H9 (cell line): ENCODE data around the gene ANKRD29. TPM values are rescaled to one million over a fixed set of nuclear protein-coding genes. Genes with fewer than 3 reads are reported as not detected.

Experiments
- DNase-seq: peaks from one replicate; pipeline ENCODE4 v3.0.0-alpha.2; 2017
- H2AFZ ChIP-seq: one replicate; pipeline ENCODE4 v1.6.1; 2013; ENCODE audit warnings: mild to moderate bottlenecking, low read length, control low read depth, moderate library complexity
- H2AK5ac ChIP-seq: 2 replicates; pipeline ENCODE4 v1.6.1; 2013; ENCODE audit warnings: low read length, control low read depth, mixed read lengths; ENCODE audit not compliant: insufficient read length
- H2BK120ac ChIP-seq: one replicate; pipeline ENCODE4 v1.6.1; 2013; ENCODE audit warnings: low read depth, mild to moderate bottlenecking, low read length, control low read depth, inconsistent platforms; ENCODE audit not compliant: poor library complexity, severe bottlenecking
- H2BK12ac ChIP-seq: 2 replicates; pipeline ENCODE4 v1.6.1; 2013; ENCODE audit warnings: low read length, control low read depth, mixed read lengths, low read depth; ENCODE audit not compliant: insufficient read length
- H2BK15ac ChIP-seq: 2 replicates; pipeline ENCODE4 v1.6.1; 2013; ENCODE audit warnings: low read depth, low read length, control low read depth
- H2BK20ac ChIP-seq: one replicate; pipeline ENCODE4 v1.6.1; 2013; ENCODE audit warnings: low read depth, mild to moderate bottlenecking, low read length, control low read depth, inconsistent platforms; ENCODE audit not compliant: poor library complexity, severe bottlenecking
- H2BK5ac ChIP-seq: 2 replicates; pipeline ENCODE4 v1.6.1; 2013; ENCODE audit warnings: low read length, control low read depth, mixed read lengths; ENCODE audit not compliant: insufficient read length
- H3K14ac ChIP-seq: 2 replicates; pipeline ENCODE4 v1.6.1; 2013; ENCODE audit warnings: low read length, control low read depth; ENCODE audit not compliant: insufficient read depth
- H3K18ac ChIP-seq: 2 replicates; pipeline ENCODE4 v1.6.1; 2013; ENCODE audit warnings: low read depth, mild to moderate bottlenecking, mixed read lengths, low read length, control low read depth; ENCODE audit not compliant: insufficient read length
- H3K23ac ChIP-seq: 2 replicates; pipeline ENCODE4 v1.6.1; 2013; ENCODE audit warnings: low read length, control low read depth, mixed read lengths, low read depth; ENCODE audit not compliant: insufficient read length
- H3K23me2 ChIP-seq: 2 replicates; pipeline ENCODE4 v1.6.1; 2013; ENCODE audit warnings: low read depth, mild to moderate bottlenecking, mixed read lengths, low read length, control low read depth; ENCODE audit not compliant: insufficient read length, poor library complexity, severe bottlenecking
- H3K27ac ChIP-seq: 2 replicates; pipeline ENCODE4 v1.5.1; 2013; ENCODE audit warnings: low read length, control low read depth, mixed read lengths, low read depth; ENCODE audit not compliant: insufficient read length
- H3K27me3 ChIP-seq: 2 replicates; pipeline ENCODE4 v1.6.1; 2013; ENCODE audit warnings: low read length, control low read depth, inconsistent platforms; ENCODE audit not compliant: insufficient read depth
- H3K4ac ChIP-seq: 2 replicates; pipeline ENCODE4 v1.6.1; 2013; ENCODE audit warnings: low read depth, mild to moderate bottlenecking, control low read depth, inconsistent platforms, low read length, moderate library complexity
- H3K4me1 ChIP-seq: 2 replicates; pipeline ENCODE4 v1.6.1; 2013; ENCODE audit warnings: low read length, control low read depth, inconsistent platforms; ENCODE audit not compliant: insufficient read depth
- H3K4me2 ChIP-seq: 2 replicates; pipeline ENCODE4 v1.6.1; 2013; ENCODE audit warnings: low read length, control low read depth, mixed read lengths; ENCODE audit not compliant: insufficient read length, insufficient read depth
- H3K56ac ChIP-seq: 2 replicates; pipeline ENCODE4 v1.6.1; 2013; ENCODE audit warnings: low read depth, mild to moderate bottlenecking, mixed read lengths, low read length, control low read depth; ENCODE audit not compliant: insufficient read length
- H3K79me1 ChIP-seq: 2 replicates; pipeline ENCODE4 v1.6.1; 2013; ENCODE audit warnings: low read depth, mild to moderate bottlenecking, moderate library complexity, low read length, control low read depth, inconsistent platforms; ENCODE audit not compliant: insufficient read depth, poor library complexity, severe bottlenecking
- H3K79me2 ChIP-seq: 2 replicates; pipeline ENCODE4 v1.6.1; 2013; ENCODE audit warnings: low read length, control low read depth, inconsistent platforms; ENCODE audit not compliant: insufficient read depth
- H3K9ac ChIP-seq: 2 replicates; pipeline ENCODE4 v1.6.1; 2013; ENCODE audit warnings: low read length, control low read depth, mixed read lengths; ENCODE audit not compliant: insufficient read length; ENCODE audit errors: extremely low read depth
- H3K9me3 ChIP-seq: one replicate; pipeline ENCODE4 v1.6.1; 2013; ENCODE audit warnings: low read depth, low read length, inconsistent platforms; ENCODE audit not compliant: control insufficient read depth
- H3T11ph ChIP-seq: one replicate; pipeline ENCODE4 v1.6.1; 2013; ENCODE audit warnings: mild to moderate bottlenecking, low read length, control low read depth, inconsistent platforms
- H4K20me1 ChIP-seq: one replicate; pipeline ENCODE4 v1.6.1; 2013; ENCODE audit not compliant: control insufficient read depth, insufficient read length, insufficient read depth
- H4K5ac ChIP-seq: 2 replicates; pipeline ENCODE4 v1.6.1; 2013; ENCODE audit warnings: low read depth, mild to moderate bottlenecking, mixed read lengths, low read length, control low read depth; ENCODE audit not compliant: insufficient read length
- H4K8ac ChIP-seq: replicated peaks from 2 replicates; pipeline ENCODE4 v1.6.1; 2013; ENCODE audit warnings: low read length, control low read depth, mixed read lengths, low read depth; ENCODE audit not compliant: insufficient read length
- H4K91ac ChIP-seq: 2 replicates; pipeline ENCODE4 v1.6.1; 2013; ENCODE audit warnings: low read depth, mild to moderate bottlenecking, moderate library complexity, mixed read lengths, low read length, control low read depth; ENCODE audit not compliant: insufficient read length
- H3K27ac Mint-ChIP-seq, 3 experiments: 2 replicates in 2 of 3; 3 replicates in 1 of 3; pipeline ENCODE4 v1.8.0; 2020 to 2021; ENCODE audit warnings: mixed read lengths in 3 of 3, mild to moderate bottlenecking in 1 of 3, moderate library complexity in 1 of 3
- H3K27me3 Mint-ChIP-seq: 2 replicates; pipeline ENCODE4 v1.8.0; 2021; ENCODE audit warnings: low read depth, mild to moderate bottlenecking, moderate library complexity, mixed read lengths
- H3K36me3 Mint-ChIP-seq, 3 experiments: 2 replicates in 2 of 3; 3 replicates in 1 of 3; pipeline ENCODE4 v1.8.0; 2020 to 2021; ENCODE audit warnings: low read depth in 3 of 3, mixed read lengths in 3 of 3; ENCODE audit not compliant: insufficient read depth in 1 of 3
- H3K4me1 Mint-ChIP-seq, 2 experiments: 2 replicates each; pipeline ENCODE4 v1.8.0; 2020; ENCODE audit warnings: mixed read lengths in 2 of 2
- H3K4me3 Mint-ChIP-seq, 2 experiments: 2 replicates in 1 of 2; 3 replicates in 1 of 2; pipeline ENCODE4 v1.8.0; 2020 to 2021; ENCODE audit warnings: mild to moderate bottlenecking in 2 of 2, mixed read lengths in 2 of 2, moderate library complexity in 1 of 2
- H3K9me3 Mint-ChIP-seq, 2 experiments: 2 replicates in 1 of 2; 3 replicates in 1 of 2; pipeline ENCODE4 v1.8.0; 2020; ENCODE audit warnings: mild to moderate bottlenecking in 2 of 2, mixed read lengths in 2 of 2, moderate library complexity in 1 of 2
- CTCF ChIP-seq: fragments of 200-600 bp; sonication (generic); conservative IDR thresholded peaks from 3 replicates; pipeline ENCODE4 v1.8.0; 2021; ENCODE audit warnings: antibody characterized with exemption, mild to moderate bottlenecking
- WGBS: extraction: QIAGEN DNeasy Blood & Tissue Kit; methylation state at CpG from one replicate; pipeline ENCODE4 v1.1.7; 2013; ENCODE audit warnings: missing lambda C conversion rate, low lambda C conversion rate, mixed read lengths; ENCODE audit not compliant: insufficient read length; ENCODE audit errors: extremely low coverage; 5-methylcytosine and 5-hydroxymethylcytosine counted together
- total RNA-seq: library from RNA; stranded (reverse); gene quantifications from 2 replicates; pipeline ENCODE4 v1.2.1, GENCODE V29; 2021

ANKRD29 gene
- total RNA-seq, 1 experiment from 2014 or later, result 2.1 TPM

- no peak overlapping the region for H2AK5ac ChIP-seq
- peaks cover 4% of the 10 kb centered on the region for H3K79me1 ChIP-seq
- H4K91ac ChIP-seq, result no peak overlapping the region
- no peak overlapping the region for H4K5ac ChIP-seq
- no peak overlapping the region for H3K14ac ChIP-seq
- no peak overlapping the region for H4K8ac ChIP-seq
- peaks cover 6% of the 10 kb centered on the region for H3K23me2 ChIP-seq
- no peak for DNase-seq
- no CpG with 5 or more reads among the region's 6 CpGs for WGBS
- H3K4ac ChIP-seq, result no peak overlapping the region
- no peak overlapping the region for H2BK120ac ChIP-seq
- no peak overlapping the region for H3K23ac ChIP-seq
- H3K4me2 ChIP-seq, result no peak overlapping the region
- H2BK12ac ChIP-seq, result no peak overlapping the region
- no peak overlapping the region for H3K9ac ChIP-seq
- no peak overlapping the region for H2AFZ ChIP-seq
- H3K27me3 ChIP-seq, result no peaks in the 10 kb centered on the region
- H4K20me1 ChIP-seq, result no peaks in the 10 kb centered on the region
- H3K36me3 Mint-ChIP-seq, result peaks cover 10 to 24% (median 11%) of the 10 kb centered on the region in 3 experiments
- H3K9me3 Mint-ChIP-seq, result peaks cover 0 to 2% of the 10 kb centered on the region in 2 experiments; a peak in 2 of 5 replicates
- H3K4me3 Mint-ChIP-seq, result no peak overlapping the region
- H3K56ac ChIP-seq, result no peak overlapping the region
- no peaks in the 10 kb centered on the region for H3K9me3 ChIP-seq
- no peak overlapping the region for H2BK20ac ChIP-seq
- H3K18ac ChIP-seq, result no peak overlapping the region
- H3K27me3 Mint-ChIP-seq, result no peaks in the 10 kb centered on the region
- no peak for TF ChIP-seq CTCF
- H3K79me2 ChIP-seq, result peaks cover 19% of the 10 kb centered on the region; the same call in 1 of the 2 replicates
- no peak overlapping the region for H2BK5ac ChIP-seq
- no peak overlapping the region for H3T11ph ChIP-seq
- H2BK15ac ChIP-seq, result no peak overlapping the region
- H3K27ac ChIP-seq, result no peak overlapping the region
- H3K4me1 ChIP-seq, result peaks cover 4% of the 10 kb centered on the region; the same call in 1 of the 2 replicates
- H3K27ac Mint-ChIP-seq, result no peak overlapping the region
- peaks cover 16 to 18% of the 10 kb centered on the region in 2 experiments for H3K4me1 Mint-ChIP-seq
Measured at GRCh38 chr18:23580677-23581367, 81.9 kb downstream of the ANKRD29 start.
